IPS-18a (cell line): Measurements from ENCODE around the gene BID.

Source experiments
- H3K27ac ChIP-seq: one replicate; pipeline ENCODE4 v1.5.1; 2013; ENCODE audit warnings: low read length
- H3K27me3 ChIP-seq: one replicate; pipeline ENCODE4 v1.6.1; 2013; ENCODE audit warnings: mild to moderate bottlenecking, low read length; ENCODE audit not compliant: control insufficient read depth, insufficient read depth
- H3K36me3 ChIP-seq: one replicate; pipeline ENCODE4 v1.6.1; 2013; ENCODE audit warnings: low read depth, low read length; ENCODE audit not compliant: control insufficient read depth
- H3K4me1 ChIP-seq: one replicate; pipeline ENCODE4 v1.6.1; 2013; ENCODE audit warnings: low read depth, low read length; ENCODE audit not compliant: control insufficient read depth
- H3K4me3 ChIP-seq: one replicate; pipeline ENCODE4 v1.5.1; 2013; ENCODE audit warnings: low read length
- H3K9ac ChIP-seq: one replicate; pipeline ENCODE4 v1.6.1; 2013; ENCODE audit warnings: mild to moderate bottlenecking, low read length, moderate library complexity
- H3K9me3 ChIP-seq: one replicate; pipeline ENCODE4 v1.6.1; 2013; ENCODE audit warnings: low read depth, low read length; ENCODE audit not compliant: control insufficient read depth

BID gene

DNA sequence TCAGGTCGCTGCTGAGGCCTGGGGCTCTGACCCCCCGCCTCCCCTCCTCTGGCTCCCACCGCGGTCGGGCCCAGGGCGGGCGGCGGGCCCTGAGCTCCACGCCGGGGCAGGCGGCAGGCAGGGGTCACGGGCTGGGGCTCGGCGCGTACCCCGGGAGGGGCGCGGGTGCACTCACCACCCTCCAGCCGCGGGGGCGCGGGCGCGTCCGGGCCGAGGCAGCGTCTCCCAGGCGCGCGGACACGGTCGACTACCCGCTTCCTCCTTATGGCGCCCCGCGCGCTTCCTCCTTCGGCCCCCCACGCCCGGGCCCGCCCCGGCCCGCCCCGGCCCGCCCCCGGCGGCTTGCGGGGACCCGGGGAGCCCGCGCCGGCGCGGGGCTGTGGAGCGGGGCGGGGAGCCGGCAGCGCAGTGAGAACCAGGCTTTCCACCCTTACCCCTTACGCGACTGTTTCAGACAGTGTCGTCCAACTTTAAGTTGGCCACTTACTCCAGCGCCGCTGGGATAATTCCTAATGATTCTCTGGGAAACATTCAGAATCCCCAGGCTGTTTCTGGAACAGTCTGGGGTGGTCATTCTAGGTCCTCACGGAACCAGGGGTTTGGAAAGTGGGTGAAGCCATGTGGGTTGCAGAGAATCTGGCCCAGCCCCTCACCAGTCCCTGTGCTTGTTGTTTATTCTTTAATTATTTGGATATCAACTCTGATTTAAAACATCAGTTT lies at the start of gene BID:
BID (minus strand) TSS at position 264 of the 720 bp plus-strand sequence. CDS start 24,353 bp downstream, outside the sequence.
- H3K4me1 ChIP-seq, result peaks cover 8% of the 10 kb centered on the region
- no peaks in the 10 kb centered on the region for H3K9me3 ChIP-seq
- H3K27ac ChIP-seq, result no peak within 1 kb of the TSS
- peak within 1 kb of the TSS; percentile 85 for H3K4me3 ChIP-seq
- H3K27me3 ChIP-seq, result no peaks in the 10 kb centered on the region
- H3K9ac ChIP-seq, result peak within 1 kb of the TSS; percentile 84
- H3K36me3 ChIP-seq, result no peaks in the 10 kb centered on the region

DNA sequence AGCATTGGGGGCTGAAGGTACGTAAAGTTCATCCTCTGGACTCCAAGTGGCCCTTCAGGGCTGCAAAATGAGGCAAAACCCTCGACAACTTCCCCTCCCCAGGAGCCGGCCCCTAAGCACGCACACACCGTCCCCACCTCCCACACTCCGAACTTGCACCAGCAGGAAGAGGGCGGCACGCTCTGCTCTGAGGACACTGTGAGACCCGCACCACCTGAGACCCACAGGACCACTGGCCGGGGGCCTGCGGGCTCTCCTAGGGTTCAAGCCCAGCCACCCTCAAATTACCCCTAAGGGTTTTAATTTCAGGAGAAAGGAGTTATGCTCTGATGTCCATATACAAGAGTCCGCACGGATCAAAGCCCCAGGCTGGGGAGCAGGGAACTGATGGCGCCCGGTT lies 49.7 kb upstream of the BID start:
- H3K27me3 ChIP-seq, result no peaks in the 10 kb centered on the region
- no peaks in the 10 kb centered on the region for H3K36me3 ChIP-seq
- no peaks in the 10 kb centered on the region for H3K4me1 ChIP-seq
- no peaks in the 10 kb centered on the region for H3K9me3 ChIP-seq
- no peak overlapping the region for H3K9ac ChIP-seq
- H3K4me3 ChIP-seq, result no peak overlapping the region
- H3K27ac ChIP-seq, result no peak overlapping the region

GRCh38 chr22:17823226-17823625 lies 49.0 kb upstream of the BID start:
- Histone ChIP-seq H3K9ac (no peak overlapping the region), H3K4me3 (no peak overlapping the region), H3K27ac (no peak overlapping the region), H3K4me1 (no peaks in the 10 kb centered on the region), H3K36me3 (no peaks in the 10 kb centered on the region), H3K27me3 (no peaks in the 10 kb centered on the region), H3K9me3 (no peaks in the 10 kb centered on the region)

GRCh38 chr22:17822087-17822486 lies 47.8 kb upstream of the BID start:
- Histone ChIP-seq H3K36me3 (no peaks in the 10 kb centered on the region), H3K4me3 (no peak overlapping the region), H3K27me3 (no peaks in the 10 kb centered on the region), H3K27ac (no peak overlapping the region), H3K9ac (no peak overlapping the region), H3K9me3 (no peaks in the 10 kb centered on the region), H3K4me1 (no peaks in the 10 kb centered on the region)

DNA sequence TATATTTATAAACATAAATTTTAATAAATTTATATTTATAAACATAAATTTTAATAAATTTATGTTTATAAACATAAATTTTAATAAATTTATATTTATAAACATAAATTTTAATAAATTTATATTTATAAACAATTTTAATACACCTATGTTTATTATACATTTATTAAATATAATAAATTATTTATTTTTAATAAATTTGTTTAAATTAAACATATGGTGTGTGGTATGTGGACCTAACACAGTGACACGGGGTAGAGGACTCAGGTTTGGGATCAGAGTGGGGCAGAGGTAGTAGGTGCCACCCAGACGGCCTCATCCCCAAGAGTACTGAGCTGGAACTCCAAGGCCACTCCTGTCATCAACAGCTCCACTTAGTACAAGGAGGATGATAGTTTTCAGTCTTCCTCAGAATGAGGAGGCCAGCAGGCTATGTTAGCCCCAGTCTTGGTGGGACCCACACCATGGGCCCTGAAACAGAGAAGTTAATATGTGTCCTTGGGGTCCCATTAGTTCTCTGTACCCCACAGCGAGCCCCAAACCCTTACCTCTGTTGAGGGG lies 46.7 kb upstream of the BID start:
- Histone ChIP-seq H3K4me1 (no peaks in the 10 kb centered on the region), H3K9me3 (no peaks in the 10 kb centered on the region), H3K4me3 (no peak overlapping the region), H3K36me3 (no peaks in the 10 kb centered on the region), H3K27me3 (no peaks in the 10 kb centered on the region), H3K9ac (no peak overlapping the region), H3K27ac (no peak overlapping the region)

DNA sequence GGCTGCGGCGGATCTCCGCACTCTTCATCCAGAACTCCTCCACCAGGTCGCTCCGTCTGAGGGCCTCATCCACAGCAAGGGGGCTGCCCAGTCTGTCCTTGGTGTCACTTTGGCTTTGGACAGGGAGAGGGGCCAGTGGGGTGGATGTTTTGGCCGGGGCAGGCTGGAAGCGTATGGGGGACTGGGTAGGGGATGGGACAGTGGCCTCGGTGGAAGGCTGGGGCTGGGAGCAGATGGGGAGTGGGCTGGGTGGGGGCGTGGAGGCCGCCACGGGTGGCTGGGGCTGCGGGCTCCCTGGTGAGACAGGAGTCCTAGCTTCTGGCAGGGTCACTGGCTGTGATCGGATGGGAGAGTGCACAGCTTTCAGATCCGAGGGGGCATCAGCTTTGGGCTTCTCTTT lies 44.4 kb upstream of the BID start:
- Histone ChIP-seq H3K27me3 (no peaks in the 10 kb centered on the region), H3K4me1 (no peaks in the 10 kb centered on the region), H3K4me3 (no peak overlapping the region), H3K36me3 (no peaks in the 10 kb centered on the region), H3K9me3 (no peaks in the 10 kb centered on the region), H3K9ac (no peak overlapping the region), H3K27ac (no peak overlapping the region)

DNA sequence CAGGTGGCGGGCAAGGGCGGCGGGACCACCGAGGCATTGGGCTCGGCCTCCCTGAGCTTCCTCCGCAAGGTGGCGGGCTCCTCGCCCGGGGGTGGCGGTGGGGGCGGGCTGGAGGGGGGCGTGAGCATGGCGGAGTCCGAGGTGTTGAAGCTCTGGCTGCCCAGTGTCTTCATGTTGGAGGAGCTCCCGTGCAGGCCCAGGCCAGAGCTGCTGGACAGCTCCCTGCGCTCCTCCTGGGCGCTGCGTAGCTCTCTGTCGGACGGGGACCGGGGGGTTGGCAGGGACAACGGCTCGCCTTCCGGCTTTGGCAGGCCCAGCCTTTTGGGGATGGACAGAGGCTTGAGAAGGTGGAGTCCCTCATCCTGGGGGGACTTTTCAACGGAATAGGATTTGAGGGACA lies 43.9 kb upstream of the BID start:
- Histone ChIP-seq H3K9ac (no peak overlapping the region), H3K27ac (no peak overlapping the region), H3K27me3 (no peaks in the 10 kb centered on the region), H3K9me3 (no peaks in the 10 kb centered on the region), H3K4me1 (no peaks in the 10 kb centered on the region), H3K36me3 (no peaks in the 10 kb centered on the region), H3K4me3 (no peak overlapping the region)

DNA sequence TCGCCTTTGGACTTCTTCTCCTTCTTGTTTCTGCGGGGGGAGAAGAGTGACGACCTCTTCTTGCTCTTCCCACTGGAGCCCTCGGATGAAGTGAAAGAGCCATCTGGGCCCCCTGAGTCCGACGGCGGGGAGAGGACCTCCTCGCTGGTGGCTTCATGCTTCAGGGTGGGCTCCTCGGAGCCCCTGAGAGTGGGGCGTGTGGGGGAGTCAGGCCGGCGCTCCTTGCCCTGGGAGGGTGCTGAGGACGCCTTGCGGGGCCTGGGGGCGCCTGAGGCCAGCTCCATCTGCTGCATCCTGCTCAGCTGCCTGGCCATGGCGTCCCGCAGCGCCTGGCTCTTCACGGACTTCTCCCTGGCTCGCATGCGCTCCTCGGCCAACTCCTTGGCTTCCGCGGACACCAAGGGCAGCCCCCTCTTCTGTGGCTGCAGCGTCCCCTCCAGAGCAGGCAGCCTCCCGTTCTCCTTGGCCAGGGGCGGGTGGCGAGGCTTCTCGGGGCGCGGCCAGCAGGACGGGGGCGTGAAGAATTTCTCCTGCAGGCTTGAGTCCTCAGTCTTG lies 43.3 kb upstream of the BID start:
- H3K9me3 ChIP-seq, result no peaks in the 10 kb centered on the region
- no peaks in the 10 kb centered on the region for H3K4me1 ChIP-seq
- no peaks in the 10 kb centered on the region for H3K36me3 ChIP-seq
- H3K27ac ChIP-seq, result no peak overlapping the region
- H3K4me3 ChIP-seq, result no peak overlapping the region
- no peaks in the 10 kb centered on the region for H3K27me3 ChIP-seq
- H3K9ac ChIP-seq, result no peak overlapping the region

DNA sequence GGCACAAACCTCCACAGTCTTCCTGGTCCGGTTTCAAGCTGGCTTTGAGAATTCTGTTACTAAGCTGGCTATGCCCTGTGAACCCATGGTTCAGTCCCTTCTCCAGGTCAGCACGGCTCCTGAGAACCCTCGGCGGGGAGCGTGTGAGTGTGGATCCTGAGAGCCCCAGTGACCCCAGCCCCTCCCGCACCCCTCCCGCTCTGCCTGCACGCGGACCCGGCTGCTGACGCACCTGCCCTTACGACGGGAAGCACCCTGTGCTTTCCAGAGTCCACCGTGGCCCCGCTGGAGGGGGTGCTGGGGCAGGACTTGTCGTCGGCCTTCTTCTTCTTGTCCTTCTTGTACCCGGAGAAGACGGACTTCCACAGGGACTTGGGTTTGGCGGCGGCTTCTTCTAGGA lies 42.8 kb upstream of the BID start:
- H3K27me3 ChIP-seq, result no peaks in the 10 kb centered on the region
- H3K27ac ChIP-seq, result no peak overlapping the region
- no peaks in the 10 kb centered on the region for H3K4me1 ChIP-seq
- no peaks in the 10 kb centered on the region for H3K36me3 ChIP-seq
- H3K4me3 ChIP-seq, result no peak overlapping the region
- H3K9me3 ChIP-seq, result no peaks in the 10 kb centered on the region
- no peak overlapping the region for H3K9ac ChIP-seq

GRCh38 chr22:17816649-17817048 lies 42.4 kb upstream of the BID start:
- Histone ChIP-seq H3K9ac (no peak overlapping the region), H3K4me1 (no peaks in the 10 kb centered on the region), H3K9me3 (no peaks in the 10 kb centered on the region), H3K4me3 (no peak overlapping the region), H3K27me3 (no peaks in the 10 kb centered on the region), H3K36me3 (no peaks in the 10 kb centered on the region), H3K27ac (no peak overlapping the region)

DNA sequence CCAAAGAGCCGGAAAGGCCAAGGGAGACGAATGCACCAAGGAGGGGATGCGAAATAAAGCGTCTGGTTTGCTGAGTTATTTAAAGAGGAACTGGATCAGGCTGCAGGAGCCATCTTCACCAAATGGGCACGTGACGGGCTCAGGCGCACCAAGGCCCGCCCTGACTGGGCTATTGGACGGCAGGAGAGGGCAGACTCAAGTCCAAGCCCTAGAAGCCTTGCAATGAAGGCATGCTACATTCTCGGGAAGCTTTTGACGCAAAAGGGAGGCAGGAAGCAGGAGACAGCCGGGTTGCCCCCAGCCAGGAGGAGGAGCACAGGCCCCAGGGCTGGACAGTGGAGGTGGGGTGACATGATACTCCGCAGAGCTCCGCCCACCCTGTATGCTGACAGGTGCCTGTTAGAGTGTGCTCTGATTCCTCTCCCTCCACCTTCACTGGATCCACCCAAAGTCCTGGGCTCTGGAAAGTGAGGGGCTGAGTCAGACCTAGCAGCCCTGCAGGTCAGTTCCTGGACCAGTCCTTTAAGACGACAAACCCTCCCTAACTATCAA lies 41.5 kb upstream of the BID start:
- H3K27me3 ChIP-seq, result no peaks in the 10 kb centered on the region
- no peak overlapping the region for H3K27ac ChIP-seq
- H3K4me3 ChIP-seq, result no peak overlapping the region
- no peak overlapping the region for H3K9ac ChIP-seq
- no peaks in the 10 kb centered on the region for H3K9me3 ChIP-seq
- H3K4me1 ChIP-seq, result no peaks in the 10 kb centered on the region
- no peaks in the 10 kb centered on the region for H3K36me3 ChIP-seq

- no peak overlapping the region for H3K27ac ChIP-seq
- H3K4me3 ChIP-seq, result no peak overlapping the region
- no peaks in the 10 kb centered on the region for H3K36me3 ChIP-seq
- H3K4me1 ChIP-seq, result no peaks in the 10 kb centered on the region
- H3K9me3 ChIP-seq, result no peaks in the 10 kb centered on the region
- no peak overlapping the region for H3K9ac ChIP-seq
- H3K27me3 ChIP-seq, result no peaks in the 10 kb centered on the region
These were observed 40.6 kb upstream of the BID start for GRCh38 chr22:17814830-17815229.
